ENCODE measurements around the gene UBE2V1.

DNA sequence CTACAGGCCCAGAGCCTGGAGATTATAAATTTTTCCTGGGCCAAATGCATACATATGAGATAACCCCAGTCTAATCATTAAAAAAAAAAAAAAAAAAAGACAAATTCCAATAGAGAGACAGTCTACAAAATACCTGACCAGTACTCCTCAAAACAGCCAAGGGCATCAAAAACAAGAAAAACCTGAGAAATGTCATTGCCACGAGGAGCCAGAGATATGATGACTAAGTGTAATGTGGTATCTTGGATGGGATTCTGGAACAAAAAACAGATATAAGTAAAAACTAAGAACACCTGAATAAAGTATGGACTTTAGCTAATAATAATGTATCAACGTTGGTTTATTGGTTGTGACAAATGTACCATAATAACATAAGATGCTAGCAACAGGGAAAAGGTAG, 24.9 kb downstream of the UBE2V1 start:
- TF ChIP-seq, protein P1, sequence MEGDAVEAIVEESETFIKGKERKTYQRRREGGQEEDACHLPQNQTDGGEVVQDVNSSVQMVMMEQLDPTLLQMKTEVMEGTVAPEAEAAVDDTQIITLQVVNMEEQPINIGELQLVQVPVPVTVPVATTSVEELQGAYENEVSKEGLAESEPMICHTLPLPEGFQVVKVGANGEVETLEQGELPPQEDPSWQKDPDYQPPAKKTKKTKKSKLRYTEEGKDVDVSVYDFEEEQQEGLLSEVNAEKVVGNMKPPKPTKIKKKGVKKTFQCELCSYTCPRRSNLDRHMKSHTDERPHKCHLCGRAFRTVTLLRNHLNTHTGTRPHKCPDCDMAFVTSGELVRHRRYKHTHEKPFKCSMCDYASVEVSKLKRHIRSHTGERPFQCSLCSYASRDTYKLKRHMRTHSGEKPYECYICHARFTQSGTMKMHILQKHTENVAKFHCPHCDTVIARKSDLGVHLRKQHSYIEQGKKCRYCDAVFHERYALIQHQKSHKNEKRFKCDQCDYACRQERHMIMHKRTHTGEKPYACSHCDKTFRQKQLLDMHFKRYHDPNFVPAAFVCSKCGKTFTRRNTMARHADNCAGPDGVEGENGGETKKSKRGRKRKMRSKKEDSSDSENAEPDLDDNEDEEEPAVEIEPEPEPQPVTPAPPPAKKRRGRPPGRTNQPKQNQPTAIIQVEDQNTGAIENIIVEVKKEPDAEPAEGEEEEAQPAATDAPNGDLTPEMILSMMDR (IDR thresholded peaks at IDR 0.05): no peak
- TF ChIP-seq POLR2A (IDR thresholded peaks at IDR 0.05): no peak
